H1 (cell line): ENCODE data around the gene TPST2. TPM values are rescaled to one million over a fixed set of nuclear protein-coding genes. Genes with fewer than 3 reads are reported as not detected.

Experiments
- CTCF ChIA-PET: fragments of 300-600 bp; sonication (Branson Sonifier 250); formaldehyde crosslinking; loops from one replicate; lab custom pipeline; 2021; ENCODE audit not compliant: partially characterized antibody; lab: Charles Lee
- POLR2A ChIA-PET: fragments of 300-600 bp; sonication (Branson Sonifier 250); formaldehyde crosslinking; loops from one replicate; lab custom pipeline; 2021; ENCODE audit warnings: inconsistent platforms; ENCODE audit not compliant: partially characterized antibody; lab: Charles Lee
- DNase-seq, 2 experiments: peaks; one replicate each; pipeline versions ENCODE4 v3.0.0 to v3.0.0-alpha.2; 2010 to 2022; ENCODE audit warnings: low spot score in 2 of 2, low read depth in 1 of 2, mixed read lengths in 1 of 2
- FAIRE-seq: peaks from 2 replicates; lab custom pipeline; 2011; peaks lifted over from hg19 to GRCh38; lab: Jason Lieb, UNC
- H2AFZ ChIP-seq: 2 replicates; pipeline ENCODE4 v1.8.1; 2012; ENCODE audit warnings: low read length, inconsistent platforms
- H2AK5ac ChIP-seq: 2 replicates; pipeline ENCODE4 v1.6.1; 2013; ENCODE audit warnings: low read depth, low read length
- H2BK120ac ChIP-seq: replicated peaks from 2 replicates; pipeline ENCODE3; 2013; ENCODE audit warnings: low read depth, low read length, inconsistent platforms
- H2BK12ac ChIP-seq: 2 replicates; pipeline ENCODE4 v1.6.1; 2013; ENCODE audit warnings: low read depth, low read length
- H2BK15ac ChIP-seq: 2 replicates; pipeline ENCODE4 v1.6.1; 2013; ENCODE audit warnings: low read length
- H2BK20ac ChIP-seq: 2 replicates; pipeline ENCODE4 v1.6.1; 2013; ENCODE audit warnings: low read length
- H2BK5ac ChIP-seq: 2 replicates; pipeline ENCODE4 v1.6.1; 2013; ENCODE audit warnings: low read depth, low read length
- H3K14ac ChIP-seq: 2 replicates; pipeline ENCODE4 v1.6.1; 2013; ENCODE audit warnings: inconsistent platforms; ENCODE audit not compliant: insufficient read length
- H3K18ac ChIP-seq: 2 replicates; pipeline ENCODE4 v1.6.1; 2013; ENCODE audit warnings: low read length; ENCODE audit errors: extremely low read depth
- H3K23ac ChIP-seq: 2 replicates; pipeline ENCODE4 v1.6.1; 2013; ENCODE audit warnings: inconsistent platforms; ENCODE audit not compliant: insufficient read length
- H3K23me2 ChIP-seq: 2 replicates; pipeline ENCODE4 v1.6.1; 2013; ENCODE audit warnings: low read depth, low read length
- H3K27ac ChIP-seq: 2 replicates; pipeline ENCODE4 v1.6.1; 2011; ENCODE audit warnings: low read depth, low read length, inconsistent platforms
- H3K27me3 ChIP-seq, 4 experiments: replicated peaks in 1 of 4; 1 replicate in 1 of 4; 2 replicates in 3 of 4; pipeline versions ENCODE4 v1.6.1 to v1.8.1; 2011 to 2013; ENCODE audit warnings: low read length in 3 of 4, mild to moderate bottlenecking in 3 of 4, inconsistent platforms in 2 of 4, mixed read lengths in 2 of 4, moderate library complexity in 1 of 4; ENCODE audit not compliant: control insufficient read depth in 3 of 4, insufficient read depth in 3 of 4; ENCODE audit errors: extremely low read depth in 1 of 4
- H3K36me3 ChIP-seq, 4 experiments: 2 replicates each; pipeline versions ENCODE4 v1.6.1 to v1.8.1; 2011 to 2013; ENCODE audit warnings: mild to moderate bottlenecking in 4 of 4, low read length in 3 of 4, moderate library complexity in 2 of 4, control low read depth in 1 of 4, inconsistent platforms in 1 of 4; ENCODE audit not compliant: insufficient read depth in 4 of 4, control insufficient read depth in 2 of 4
- H3K4ac ChIP-seq: replicated peaks from 2 replicates; pipeline ENCODE3; 2013; ENCODE audit warnings: low read length, low read depth, mixed read lengths, inconsistent platforms; ENCODE audit not compliant: insufficient read length
- H3K4me1 ChIP-seq, 4 experiments: replicated peaks in 1 of 4; 1 replicate in 1 of 4; 2 replicates in 3 of 4; pipeline versions ENCODE4 v1.6.1 to v1.8.1; 2011 to 2013; ENCODE audit warnings: low read length in 3 of 4, inconsistent platforms in 2 of 4, mixed read lengths in 1 of 4; ENCODE audit not compliant: insufficient read depth in 4 of 4, control insufficient read depth in 3 of 4
- H3K4me2 ChIP-seq, 2 experiments: 2 replicates each; pipeline versions ENCODE4 v1.6.1 to v1.8.1; 2011 to 2013; ENCODE audit warnings: low read depth in 2 of 2, low read length in 2 of 2, control low read depth in 1 of 2, inconsistent platforms in 1 of 2, mild to moderate bottlenecking in 1 of 2; ENCODE audit not compliant: insufficient read depth in 1 of 2
- H3K4me3 ChIP-seq, 4 experiments: fragments of 200-600, 300-600 bp in 1 of 4; sonication (generic), shearing (Covaris generic), sonication (Bioruptor Twin) in 1 of 4; 2 replicates each; pipeline versions ENCODE4 v1.5.1 to v1.8.1; 2011 to 2016; ENCODE audit warnings: low read length in 4 of 4, low read depth in 3 of 4, control low read depth in 2 of 4, inconsistent platforms in 2 of 4, mild to moderate bottlenecking in 2 of 4, mixed read lengths in 1 of 4, moderate library complexity in 1 of 4; ENCODE audit not compliant: insufficient read depth in 2 of 4; ENCODE audit errors: extremely low read depth in 1 of 4
- H3K56ac ChIP-seq: replicated peaks from 2 replicates; pipeline ENCODE3; 2013; ENCODE audit warnings: low read depth, mild to moderate bottlenecking, mixed read lengths, low read length, inconsistent platforms; ENCODE audit not compliant: insufficient read length
- H3K79me1 ChIP-seq: 2 replicates; pipeline ENCODE4 v1.6.1; 2013; ENCODE audit warnings: low read depth, low read length, control low read depth
- H3K79me2 ChIP-seq, 2 experiments: 2 replicates each; pipeline versions ENCODE4 v1.6.1 to v1.8.1; 2012 to 2013; ENCODE audit warnings: low read length in 2 of 2, mild to moderate bottlenecking in 2 of 2, inconsistent platforms in 1 of 2; ENCODE audit not compliant: insufficient read depth in 2 of 2, control insufficient read depth in 1 of 2
- H3K9ac ChIP-seq, 4 experiments: replicated peaks in 1 of 4; 1 replicate in 1 of 4; 2 replicates in 3 of 4; pipeline versions ENCODE4 v1.6.1 to v1.8.1; 2011 to 2013; ENCODE audit warnings: low read depth in 3 of 4, low read length in 3 of 4, control low read depth in 2 of 4, mild to moderate bottlenecking in 2 of 4, moderate library complexity in 2 of 4, inconsistent platforms in 1 of 4; ENCODE audit errors: extremely low read depth in 1 of 4
- H3K9me3 ChIP-seq, 2 experiments: 2 replicates each; pipeline versions ENCODE4 v1.6.1 to v1.8.1; 2012 to 2013; ENCODE audit warnings: mild to moderate bottlenecking in 2 of 2, moderate library complexity in 2 of 2, control low read depth in 1 of 2, inconsistent platforms in 1 of 2, low read depth in 1 of 2, low read length in 1 of 2, mixed read lengths in 1 of 2; ENCODE audit not compliant: insufficient read depth in 2 of 2
- H4K20me1 ChIP-seq, 2 experiments: replicated peaks in 1 of 2; 2 replicates each; pipeline versions ENCODE3 to v1.8.1; 2011 to 2013; ENCODE audit warnings: inconsistent platforms in 2 of 2, low read length in 2 of 2, mild to moderate bottlenecking in 1 of 2; ENCODE audit not compliant: insufficient read depth in 2 of 2, control insufficient read depth in 1 of 2
- H4K5ac ChIP-seq: 2 replicates; pipeline ENCODE4 v1.6.1; 2013; ENCODE audit warnings: low read length, low read depth, mixed read lengths, inconsistent platforms; ENCODE audit not compliant: insufficient read length
- H4K8ac ChIP-seq: 2 replicates; pipeline ENCODE4 v1.8.0; 2013; ENCODE audit warnings: mild to moderate bottlenecking, moderate library complexity, low read length, inconsistent platforms; ENCODE audit not compliant: insufficient read depth; ENCODE audit errors: extremely low read depth
- H4K91ac ChIP-seq: replicated peaks from 2 replicates; pipeline ENCODE3; 2013; ENCODE audit warnings: low read length, mixed read lengths, inconsistent platforms; ENCODE audit not compliant: insufficient read length
- CREB1 ChIP-seq: IDR thresholded peaks from 2 replicates; pipeline ENCODE4 v1.6.1; 2012; ENCODE audit warnings: inconsistent platforms
- WGBS, 2 experiments: shearing (Covaris generic) in 1 of 2; methylation state at CpG; one replicate each; pipeline versions ENCODE4 v1.1.6 to v1.1.7; 2013 to 2015; ENCODE audit warnings: low lambda C conversion rate in 2 of 2, mixed read lengths in 2 of 2, inconsistent platforms in 1 of 2, low coverage in 1 of 2, missing lambda C conversion rate in 1 of 2; ENCODE audit not compliant: insufficient replicate concordance in 2 of 2, insufficient coverage in 1 of 2, insufficient read length in 1 of 2; ENCODE audit errors: extremely low coverage in 1 of 2, missing lambda C conversion rate in 1 of 2; 5-methylcytosine and 5-hydroxymethylcytosine counted together
- polyA plus RNA-seq, 7 experiments: library from polyadenylated mRNA; depleted of rRNA in 3 of 7; stranded (reverse) in 5 of 7; unstranded in 2 of 7; fragments of >200 nt in 5 of 7; fragments of 200-250 nt in 2 of 7; gene quantifications; 1 replicate in 5 of 7; 2 replicates in 1 of 7; 4 replicates in 1 of 7; pipeline versions ENCODE4 v1.2.1 to v1.2.3, GENCODE V29; 2011 to 2013; ENCODE audit warnings: missing spikeins in 2 of 7, mixed read lengths in 2 of 7
- total RNA-seq: library from RNA; stranded (reverse); fragmentation: NEBNext Ultra II Directional; extraction: Animal tissue kit (Norgen Biotek cat#: 25700); gene quantifications from 2 replicates; pipeline ENCODE4 v1.2.1, GENCODE V29; 2021

The TPST2 gene
- total and polyA plus RNA-seq, 2 of the 8 experiments (the other 6 are each of a cell fraction or from before 2014, with no cell fraction given) = 58.8 to 143 TPM

- H2AFZ ChIP-seq = no peak overlapping the region
- no peak overlapping the region for H2BK15ac ChIP-seq
- no peak overlapping the region for H3K4me3 ChIP-seq
- CTCF ChIA-PET = interaction anchor here (0.7 kb wide), 1 partner anchor 32 kb away, joined by 3 read pairs; no protein-coding TSS in a partner anchor
- H4K20me1 ChIP-seq = no peaks in the 10 kb centered on the region
- peaks cover 0 to 1% (median 0%) of the 10 kb centered on the region in 4 experiments; a peak in 1 of 7 replicates for H3K27me3 ChIP-seq
- no peaks in the 10 kb centered on the region for H3K36me3 ChIP-seq
- no peak overlapping the region for H2AK5ac ChIP-seq
- no peak overlapping the region for H2BK120ac ChIP-seq
- H3K23ac ChIP-seq = no peak overlapping the region
- H3K4me2 ChIP-seq = no peak overlapping the region
- no peaks in the 10 kb centered on the region for H3K9me3 ChIP-seq
- no peak overlapping the region for H4K91ac ChIP-seq
- H3K4me1 ChIP-seq = no peaks in the 10 kb centered on the region; a peak in 1 of 7 replicates
- H3K9ac ChIP-seq = no peak overlapping the region
- no peak overlapping the region for H2BK5ac ChIP-seq
- H4K8ac ChIP-seq = no peak overlapping the region
- TF ChIP-seq CREB1 = no peak
- TF ChIP-seq, all 59 proteins: peak for 0
- POLR2A ChIA-PET = interaction anchor here (1.4 kb wide), 1 partner anchor 17 kb away, joined by 3 read pairs; no protein-coding TSS in a partner anchor
- no peak overlapping the region for H3K18ac ChIP-seq
- H3K27ac ChIP-seq = no peak overlapping the region
- no peaks in the 10 kb centered on the region for H3K79me2 ChIP-seq
- H3K23me2 ChIP-seq = no peaks in the 10 kb centered on the region
- no peak overlapping the region for H3K56ac ChIP-seq
- H3K14ac ChIP-seq = no peak overlapping the region
- DNase-seq (no peak), FAIRE-seq (no peak)
- no peak overlapping the region; the same call in 1 of the 2 replicates for H2BK12ac ChIP-seq
- WGBS, 2 experiments = 87% methylated on average over 4 of the region's 4 CpGs; no CpG with 5 or more reads in 1 of the 2 experiments
- H2BK20ac ChIP-seq = no peak overlapping the region
- H3K79me1 ChIP-seq = no peaks in the 10 kb centered on the region
- H4K5ac ChIP-seq = no peak overlapping the region
- no peak overlapping the region for H3K4ac ChIP-seq
These were observed 12.2 kb upstream of the TPST2 start for GRCh38 chr22:26602127-26602526.
